ENCODE results near the gene ZNF844.

DNA sequence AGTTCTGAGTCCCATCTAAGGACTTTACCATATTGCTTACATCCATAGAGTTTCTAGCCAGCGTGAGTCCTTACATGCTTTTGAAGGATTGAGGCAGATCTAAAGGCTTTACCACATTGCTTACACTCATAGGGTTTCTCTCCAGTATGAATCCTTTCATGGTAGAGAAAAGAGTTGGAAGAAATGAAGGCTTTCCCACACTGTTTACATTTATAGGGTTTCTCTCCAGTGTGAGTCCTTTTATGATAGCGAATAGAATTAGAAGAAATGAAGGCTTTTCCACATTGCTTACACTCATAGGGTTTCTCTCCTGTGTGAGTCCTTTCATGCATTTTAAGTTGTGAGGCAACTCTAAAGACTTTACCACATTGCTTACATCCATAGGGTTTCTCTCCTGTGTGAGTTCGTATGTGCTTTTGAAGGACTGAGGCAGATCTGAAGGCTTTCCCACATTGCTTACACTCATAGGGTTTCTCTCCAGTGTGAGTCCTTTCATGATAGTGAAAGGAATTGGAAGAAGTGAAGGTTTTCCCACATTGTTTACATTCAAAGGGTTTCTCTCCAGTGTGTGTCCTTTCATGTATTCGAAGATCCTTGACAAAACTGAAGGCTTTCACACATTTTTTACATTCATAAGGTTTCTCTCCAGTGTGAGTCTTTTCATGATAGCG, 20.6 kb upstream of the ZNF844 start:
- TF ChIP-seq, protein P1, sequence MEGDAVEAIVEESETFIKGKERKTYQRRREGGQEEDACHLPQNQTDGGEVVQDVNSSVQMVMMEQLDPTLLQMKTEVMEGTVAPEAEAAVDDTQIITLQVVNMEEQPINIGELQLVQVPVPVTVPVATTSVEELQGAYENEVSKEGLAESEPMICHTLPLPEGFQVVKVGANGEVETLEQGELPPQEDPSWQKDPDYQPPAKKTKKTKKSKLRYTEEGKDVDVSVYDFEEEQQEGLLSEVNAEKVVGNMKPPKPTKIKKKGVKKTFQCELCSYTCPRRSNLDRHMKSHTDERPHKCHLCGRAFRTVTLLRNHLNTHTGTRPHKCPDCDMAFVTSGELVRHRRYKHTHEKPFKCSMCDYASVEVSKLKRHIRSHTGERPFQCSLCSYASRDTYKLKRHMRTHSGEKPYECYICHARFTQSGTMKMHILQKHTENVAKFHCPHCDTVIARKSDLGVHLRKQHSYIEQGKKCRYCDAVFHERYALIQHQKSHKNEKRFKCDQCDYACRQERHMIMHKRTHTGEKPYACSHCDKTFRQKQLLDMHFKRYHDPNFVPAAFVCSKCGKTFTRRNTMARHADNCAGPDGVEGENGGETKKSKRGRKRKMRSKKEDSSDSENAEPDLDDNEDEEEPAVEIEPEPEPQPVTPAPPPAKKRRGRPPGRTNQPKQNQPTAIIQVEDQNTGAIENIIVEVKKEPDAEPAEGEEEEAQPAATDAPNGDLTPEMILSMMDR (IDR thresholded peaks at IDR 0.05; ENCODE audit: low read depth, low read length, poor library complexity, severe bottlenecking), result no peak
- no peak for TF ChIP-seq EZH2phosphoT487 (IDR thresholded peaks at IDR 0.05; ENCODE audit: borderline replicate concordance, low read length)
